Right ventricle myocardium superior (tissue), 1 donor: ENCODE measurements around the gene LYSMD3. TPM values are rescaled to one million over a fixed set of nuclear protein-coding genes. Genes with fewer than 3 reads are reported as not detected.
"Not testable (repeated sequence)": the region's sequence is repeated elsewhere in the genome, so short reads cannot be mapped to it uniquely, and the experiment has no call there.

Source experiments
- ATAC-seq: fragments of 200-7000 bp; cut with Tn5 transposase; one replicate; pipeline ENCODE4 v1.9.1; 2020; ENCODE audit warnings: mild to moderate bottlenecking; ENCODE audit not compliant: poor library complexity
- DNase-seq: peaks from one replicate; pipeline ENCODE4 v3.0.0-alpha.2; 2020
- intact Hi-C: fragments of 100-400 bp; cut with DNase I; formaldehyde crosslinking; loops from one replicate; pipeline ENCODE4 v1.11.2; 2022
- long read RNA-seq: library from polyadenylated mRNA; unstranded; transcript quantifications from one replicate; pipeline ENCODE4 v2.0.0, GENCODE V29; 2021
- total RNA-seq: library from RNA; stranded (reverse); fragmentation: NEBNext Ultra II Directional; extraction: Animal tissue kit (Norgen Biotek cat#: 25700); gene quantifications from one replicate; pipeline ENCODE4 v1.2.1, GENCODE V29; 2021
- donor health status: DM: no; HTN: yes; CAD: no; lungs with severe emphysema.

The LYSMD3 gene
- total RNA-seq, result 18.0 TPM
- long read RNA-seq, full-length matches to known transcripts, result 25 of 31 reads
- long read RNA-seq, partial matches to known transcripts, result 1 of 31 reads
- long read RNA-seq, other reads (novel, unspliced or antisense), result 5 of 31 reads

DNA sequence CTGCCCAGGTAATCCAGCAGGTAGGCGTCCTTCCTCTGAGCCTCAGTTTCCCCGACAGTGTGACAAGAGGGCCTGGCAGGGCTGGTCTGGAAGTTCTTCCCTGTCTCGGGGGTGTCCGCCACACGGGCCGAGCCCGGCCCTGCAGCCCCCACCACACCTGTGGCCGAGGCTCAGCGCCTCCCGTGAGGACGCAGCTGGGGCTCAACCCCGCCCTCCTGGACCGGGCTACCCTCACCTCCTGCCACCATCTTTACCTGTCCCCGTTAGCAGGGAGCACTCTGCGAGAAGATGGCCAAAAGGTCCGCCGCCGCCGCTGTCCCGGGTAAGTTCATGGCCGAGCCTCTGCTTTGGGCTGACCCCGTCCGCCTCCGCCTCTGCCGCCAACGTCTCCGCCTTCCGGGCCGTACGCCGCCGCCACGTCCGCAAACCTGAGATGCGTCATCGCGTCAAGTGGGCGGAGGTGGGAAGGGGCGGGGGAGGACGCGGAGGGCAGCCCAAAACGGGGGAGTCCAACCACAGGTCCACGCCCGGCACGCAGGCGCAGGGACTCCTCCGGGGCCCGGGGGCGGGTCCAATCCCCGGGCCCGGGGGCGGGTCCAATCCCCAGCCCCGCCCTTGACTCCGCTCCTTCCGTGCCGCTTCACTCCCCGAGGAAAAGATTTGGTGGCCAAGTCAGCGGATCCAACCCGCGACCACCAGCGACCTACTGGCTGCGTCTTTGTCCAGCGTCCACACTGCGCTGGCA lies at the start of gene LYSMD3:
Gene LYSMD3, minus strand, starts transcription at position 391 of the 745 bp plus-strand sequence. CDS start 4,295 bp downstream, outside the sequence.
- intact Hi-C loops, result loop anchor here (10.0 kb wide), 1 partner anchor 55 kb away; the partner anchor contains the start of genes MBLAC2 and POLR3G
- ATAC-seq (peak; percentile 100), DNase-seq (peak; percentile 98)

DNA sequence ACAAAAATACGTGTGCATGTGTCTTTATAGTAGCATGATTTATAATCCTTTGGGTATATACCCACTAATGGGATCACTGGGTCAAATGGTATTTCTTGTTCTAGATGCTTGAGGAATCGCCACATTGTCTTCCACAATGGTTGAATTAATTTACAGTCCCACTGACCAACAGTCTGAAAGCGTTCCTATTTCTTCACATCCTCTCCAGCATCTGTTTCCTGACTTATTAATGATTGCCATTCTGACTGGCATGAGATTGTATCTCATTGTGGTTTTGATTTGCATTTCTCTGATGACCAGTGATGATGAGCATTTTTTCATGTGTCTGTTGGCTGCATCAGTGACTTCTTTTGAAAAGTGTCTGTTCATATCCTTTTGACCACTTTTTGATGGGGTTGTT lies 47.2 kb upstream of the LYSMD3 start:
- ATAC-seq, DNase-seq, intact Hi-C loops: not testable (repeated sequence)

DNA sequence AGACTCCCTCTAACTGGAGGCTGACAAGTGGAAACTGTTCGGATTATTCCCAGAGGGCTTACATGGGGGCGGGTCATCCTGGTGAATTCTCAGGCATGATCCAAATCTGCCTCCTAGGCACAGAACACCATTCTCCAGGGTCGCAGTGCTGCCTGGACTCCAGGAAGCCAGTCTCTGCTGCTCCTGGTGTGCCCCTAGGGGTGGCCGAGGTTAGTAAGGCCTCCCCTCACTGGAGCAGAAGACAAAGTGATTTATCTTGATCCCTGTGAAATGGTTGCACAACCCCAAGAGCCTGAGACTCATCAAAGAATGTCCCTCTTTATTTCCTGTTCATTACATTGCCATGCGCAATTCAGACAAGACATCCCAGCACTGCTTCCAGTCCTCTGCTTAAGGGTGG lies 46.3 kb upstream of the LYSMD3 start:
- intact Hi-C loops, result no loop called here
- ATAC-seq (no peak), DNase-seq (no peak)

DNA sequence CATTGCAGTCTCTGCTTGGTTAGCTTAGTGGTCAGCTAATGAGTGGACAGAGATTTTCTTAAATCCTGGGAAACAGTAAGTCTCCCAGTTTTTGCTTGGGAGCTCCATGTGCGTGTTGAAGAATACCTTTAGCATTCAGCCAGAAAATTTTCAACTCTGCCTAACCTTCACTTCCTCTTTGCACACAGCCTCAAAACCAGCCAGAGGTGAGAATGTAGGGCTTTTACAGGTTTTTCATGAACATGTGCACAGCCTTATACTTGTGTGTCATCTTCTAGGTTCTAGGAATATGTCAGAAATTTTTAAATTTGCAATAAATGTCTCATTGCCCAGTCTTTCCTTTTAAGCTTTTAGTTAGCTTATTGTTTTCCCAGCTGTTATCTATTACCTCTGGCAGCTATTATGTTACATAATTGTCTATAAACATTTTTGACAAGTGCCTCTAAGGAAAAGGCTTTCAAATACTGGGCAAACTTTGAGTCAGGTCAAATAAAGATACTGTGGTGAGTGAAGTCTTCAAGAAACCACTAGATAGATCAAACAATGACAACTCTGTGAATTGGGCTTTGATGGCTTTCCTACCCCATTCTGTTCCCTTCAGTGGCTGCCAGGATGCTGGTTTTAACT lies 41.9 kb upstream of the LYSMD3 start:
- no peak for ATAC-seq
- DNase-seq, result no peak
- intact Hi-C loops, result no loop called here

DNA sequence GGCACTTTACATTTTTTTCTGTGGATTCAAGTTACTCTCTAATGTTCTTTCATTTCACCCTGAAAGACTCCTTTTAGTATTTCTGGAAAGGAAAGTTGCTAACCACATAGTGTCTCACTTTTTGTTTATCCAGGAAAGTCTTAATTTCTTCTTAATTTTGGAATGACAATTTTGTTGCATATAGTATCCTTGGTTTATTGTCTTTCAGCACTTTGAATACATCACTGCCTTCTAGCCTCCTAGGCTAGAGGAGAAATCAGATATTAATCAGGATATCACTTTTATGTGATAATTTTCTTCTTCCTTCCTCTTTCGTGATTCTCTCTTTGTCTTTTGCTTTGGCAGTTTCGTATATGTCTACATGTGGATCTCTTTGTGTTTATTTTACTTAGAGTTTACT lies 40.6 kb upstream of the LYSMD3 start:
- ATAC-seq, result no peak
- intact Hi-C loops, result no loop called here
- DNase-seq, result no peak

DNA sequence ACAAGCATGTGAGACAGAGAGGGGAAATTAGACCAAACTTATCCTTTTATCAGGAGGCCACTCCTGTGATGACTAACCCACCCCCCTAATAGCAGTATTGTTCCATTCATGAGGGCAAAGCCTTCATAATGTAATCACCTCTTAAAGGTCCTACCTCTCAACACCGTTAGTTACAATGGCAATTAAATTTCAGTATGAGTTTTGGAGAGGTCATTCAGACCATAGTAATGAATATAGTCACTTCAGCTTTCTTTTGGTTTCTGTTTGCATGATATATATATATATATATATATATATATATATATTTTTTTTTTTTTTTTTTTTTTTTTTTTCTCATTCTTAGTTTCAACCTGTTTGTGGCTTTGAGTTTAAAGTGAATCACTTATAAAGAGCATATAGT lies 39.7 kb upstream of the LYSMD3 start:
- intact Hi-C loops, result no loop called here
- no peak for ATAC-seq

DNA sequence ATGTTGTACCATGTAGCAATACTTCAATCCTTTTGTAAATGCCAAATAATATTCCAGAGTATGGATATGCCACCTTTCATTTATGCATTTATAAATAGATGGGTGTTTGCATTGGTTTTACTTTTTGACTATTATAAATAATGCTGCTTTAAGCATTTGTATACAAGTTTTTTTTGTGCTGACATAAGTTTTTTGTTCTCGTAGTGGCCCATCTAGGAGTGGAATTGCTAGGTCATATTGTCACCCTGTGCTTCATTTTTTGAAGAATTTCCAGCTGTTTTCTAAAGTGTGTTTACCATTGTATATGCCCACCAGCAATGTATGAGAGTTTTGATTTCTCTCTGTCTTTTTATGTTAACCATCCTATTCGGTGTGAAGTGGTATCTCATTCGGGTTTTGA lies 36.1 kb upstream of the LYSMD3 start:
- no peak for DNase-seq
- intact Hi-C loops, result no loop called here
- ATAC-seq, result no peak

More for the DNA sequence above, 39.7 kb upstream of the LYSMD3 start:
- DNase-seq, result no peak

DNA sequence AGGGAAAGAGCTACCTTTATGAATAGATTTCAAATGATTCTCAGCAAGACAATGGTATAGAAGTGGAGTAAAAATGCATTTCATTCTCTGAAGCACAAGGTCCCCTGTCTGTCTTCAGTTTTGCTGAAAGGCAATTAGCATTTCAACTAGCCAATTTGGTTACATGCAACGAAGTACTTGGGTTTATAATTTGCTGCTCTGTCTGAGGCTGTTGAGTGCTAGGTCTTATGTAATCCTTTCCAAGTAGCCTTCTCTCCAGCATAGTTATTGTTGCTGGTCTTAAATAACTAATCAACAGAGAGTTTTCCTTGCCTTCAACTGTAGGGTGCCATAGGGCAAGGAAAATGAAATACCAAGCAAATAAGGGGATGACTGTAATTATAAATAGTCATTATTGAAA lies 33.7 kb upstream of the LYSMD3 start:
- intact Hi-C loops, result no loop called here
- no peak for DNase-seq
- ATAC-seq, result no peak

DNA sequence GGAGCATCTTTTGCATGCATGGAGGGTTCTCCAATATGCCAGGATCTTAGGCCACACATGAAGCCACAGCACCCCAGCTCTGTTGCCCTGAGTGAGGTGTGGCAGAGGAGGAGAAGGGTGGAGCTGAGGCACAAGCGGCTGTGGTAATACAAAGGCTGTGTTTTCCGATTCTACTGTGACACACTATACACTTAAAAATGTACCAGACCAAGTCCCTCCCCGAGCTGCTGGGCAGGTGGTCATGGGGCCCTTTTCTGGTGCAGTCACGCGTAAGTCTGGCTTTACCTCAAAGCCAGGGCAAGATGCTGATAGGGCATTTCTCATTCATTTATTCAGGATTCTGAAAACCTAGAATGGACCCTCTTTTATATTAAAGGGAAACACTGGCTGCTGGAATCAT lies 33.0 kb upstream of the LYSMD3 start:
- no peak for DNase-seq
- no peak for ATAC-seq
- intact Hi-C loops, result no loop called here

DNA sequence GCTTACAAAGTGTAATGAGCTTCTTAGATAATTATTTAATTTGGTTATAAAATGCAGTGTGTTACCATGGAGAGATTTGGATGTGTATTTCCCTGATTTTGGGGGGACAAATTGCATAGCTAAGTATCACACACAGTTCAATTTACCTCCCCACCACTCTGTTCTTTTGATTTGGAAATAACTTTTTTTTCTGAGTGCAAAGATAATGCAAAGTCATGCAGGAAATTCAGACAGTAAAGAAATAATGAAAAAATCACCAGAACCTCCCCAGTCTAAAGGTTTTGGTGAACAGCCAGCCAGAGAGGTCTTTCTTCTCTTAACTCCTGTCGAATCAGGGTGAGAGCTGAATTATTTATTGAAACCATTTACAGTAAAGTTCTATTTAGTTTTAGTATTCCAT lies 32.4 kb upstream of the LYSMD3 start:
- no peak for DNase-seq
- ATAC-seq, result no peak
- intact Hi-C loops, result no loop called here

DNA sequence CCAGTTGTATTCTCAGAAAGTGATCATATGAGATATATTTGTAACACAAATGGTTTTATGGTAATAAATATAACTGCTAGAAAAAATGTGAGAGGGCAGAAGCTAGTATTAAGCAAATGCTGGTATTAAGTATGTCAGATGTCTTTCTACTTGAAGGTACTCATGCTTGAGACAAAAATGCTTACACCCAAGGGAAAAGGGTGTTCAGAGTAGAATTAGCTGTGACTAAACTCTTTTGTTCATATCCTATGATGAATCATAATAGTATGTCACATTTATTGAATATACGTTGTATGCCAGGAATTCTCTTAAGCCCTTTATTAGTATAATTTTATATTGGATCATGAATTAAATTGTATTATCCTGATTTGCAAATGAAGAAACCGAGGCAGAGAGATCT lies 31.4 kb upstream of the LYSMD3 start:
- intact Hi-C loops, result no loop called here
- DNase-seq (no peak), ATAC-seq (no peak)

DNA sequence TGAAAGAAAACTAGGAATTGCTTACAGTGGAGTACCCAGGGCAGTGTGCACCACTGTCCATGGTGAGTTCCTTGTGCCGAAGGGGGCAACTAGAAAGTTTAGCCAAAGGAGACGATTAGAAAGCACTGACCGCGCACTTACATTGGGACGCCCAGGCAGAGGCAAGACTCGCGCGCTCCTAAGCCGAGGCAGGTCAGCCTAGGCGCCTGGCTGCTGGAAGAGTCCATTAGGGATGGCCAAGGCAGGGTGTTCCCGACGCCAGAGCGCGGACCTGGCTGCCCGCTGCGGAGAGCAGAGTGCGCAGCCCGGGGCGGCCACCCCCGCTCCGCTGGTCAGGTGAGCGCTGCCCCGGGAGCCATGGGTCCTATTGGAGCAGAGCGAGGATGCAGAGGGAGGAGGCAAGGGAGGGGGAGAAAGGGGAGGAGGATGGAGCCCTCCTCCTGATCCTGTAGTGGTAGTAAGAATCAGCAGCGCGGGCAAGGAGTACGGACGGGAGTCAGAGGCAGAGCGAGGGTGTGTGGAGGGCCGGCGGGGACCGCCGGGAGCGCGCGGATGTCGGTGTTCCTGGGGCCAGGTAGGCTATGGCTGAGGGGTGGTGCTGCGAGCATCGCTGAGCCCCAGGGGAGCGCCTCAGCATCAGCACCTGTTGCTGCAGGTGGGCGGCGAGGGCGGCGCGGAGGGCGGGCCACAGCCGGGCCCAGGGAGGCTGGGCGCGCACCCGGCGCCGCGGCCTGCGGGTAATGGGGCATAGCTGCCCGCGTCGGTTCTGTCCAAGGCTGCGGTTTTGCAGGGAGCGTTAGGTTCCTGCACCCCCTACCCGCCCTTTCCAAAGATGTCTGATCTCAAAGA lies 29.2 kb upstream of the LYSMD3 start, which contains the start of gene ADGRV1:
Gene ADGRV1, plus strand, starts transcription at position 454 of the 849 bp plus-strand sequence. Its CDS starts 99 bp downstream, at position 553.
- ATAC-seq (peak; percentile 89), DNase-seq (peak; percentile 47)
- intact Hi-C loops, result no loop called here

DNA sequence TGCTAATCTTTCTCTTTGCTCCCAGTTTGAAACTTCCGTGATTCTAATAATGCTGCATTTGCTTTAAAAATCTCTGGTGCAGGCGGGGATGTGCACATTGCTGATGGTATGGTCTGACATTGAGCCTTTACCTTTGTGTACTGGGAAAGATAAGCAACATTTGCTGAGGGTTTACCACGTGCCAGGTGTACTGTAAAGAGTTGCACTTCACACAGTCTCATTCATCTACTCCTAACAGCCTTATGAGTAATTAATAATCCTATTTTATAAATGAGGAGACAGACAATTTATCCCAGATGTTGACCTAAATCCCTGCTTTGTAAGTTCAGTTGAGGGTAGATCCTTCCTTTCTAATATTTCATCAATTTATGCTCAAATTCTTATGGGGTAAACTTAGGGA lies 28.5 kb upstream of the LYSMD3 start:
- no peak for ATAC-seq
- DNase-seq, result no peak
- intact Hi-C loops, result no loop called here

DNA sequence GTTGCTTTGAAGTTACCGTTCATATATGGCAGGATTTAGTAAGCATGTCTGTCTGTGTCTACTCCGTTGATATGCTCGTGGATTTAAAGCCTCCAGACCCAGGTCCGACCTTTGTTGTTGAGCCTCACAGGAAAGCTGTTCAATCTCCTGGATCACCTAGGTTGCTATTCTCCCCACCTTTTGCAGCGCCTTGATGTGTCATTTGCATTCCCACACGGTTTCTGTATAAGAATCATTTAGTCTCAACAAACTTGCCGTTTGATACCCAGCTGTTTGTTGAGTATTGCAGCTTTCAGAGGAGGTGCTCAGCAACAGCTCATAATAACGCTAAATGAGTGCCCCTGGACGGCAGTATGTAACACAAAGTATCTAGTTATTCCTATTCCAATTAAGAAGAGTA lies 28.0 kb upstream of the LYSMD3 start:
- DNase-seq (no peak), ATAC-seq (no peak)
- intact Hi-C loops, result no loop called here

DNA sequence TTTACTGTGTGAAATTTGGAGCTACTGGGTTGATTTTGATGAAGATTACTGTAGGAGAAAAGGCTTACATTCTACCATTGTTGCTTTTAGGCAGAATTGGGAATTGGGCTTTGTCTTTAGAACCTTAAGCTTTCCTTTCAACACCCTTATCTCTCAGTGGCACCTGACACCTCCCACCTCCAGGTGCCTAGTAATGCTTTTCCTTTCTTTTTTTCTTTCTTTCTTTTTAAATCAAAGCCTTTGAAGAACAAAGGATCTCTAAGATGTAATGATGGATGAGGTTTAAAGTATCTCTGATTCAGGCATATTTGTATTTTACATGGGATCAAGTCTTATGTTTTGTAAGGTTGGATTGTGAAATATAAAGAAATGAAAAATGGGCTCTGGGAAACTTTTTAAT lies 26.3 kb upstream of the LYSMD3 start:
- DNase-seq, result no peak
- ATAC-seq, result no peak
- intact Hi-C loops, result no loop called here

DNA sequence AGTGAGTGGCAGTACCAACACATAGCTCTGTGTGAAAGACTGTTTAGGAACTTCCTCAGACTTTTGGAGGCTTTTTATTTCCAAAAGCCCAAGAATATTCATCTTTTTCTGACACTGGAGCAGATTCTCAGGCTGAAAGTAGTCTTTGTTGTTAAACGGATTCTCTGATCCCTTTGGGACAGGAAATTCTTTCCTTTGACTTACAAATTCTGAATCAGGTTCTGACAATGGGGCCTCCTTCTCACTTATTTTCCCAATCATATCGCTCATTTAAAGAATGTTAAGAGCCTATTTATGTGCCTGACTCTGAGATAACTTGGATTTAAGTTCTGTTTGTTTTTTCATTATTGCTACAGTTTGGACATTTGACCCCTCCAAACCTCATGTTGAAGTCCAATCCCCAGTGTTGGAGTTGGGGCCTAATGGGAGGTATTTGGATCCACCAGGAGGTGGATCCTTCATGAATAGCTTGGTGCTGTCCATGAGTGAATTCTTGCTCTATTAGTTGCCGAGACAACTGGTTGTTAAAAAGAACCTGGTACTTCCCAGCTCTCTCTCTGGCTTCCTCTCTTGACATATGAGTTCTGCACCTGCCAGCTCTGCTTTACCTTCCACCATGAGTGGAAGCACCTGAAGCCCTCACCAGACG lies 25.1 kb upstream of the LYSMD3 start:
- DNase-seq, result no peak
- ATAC-seq, result no peak
- intact Hi-C loops, result no loop called here

DNA sequence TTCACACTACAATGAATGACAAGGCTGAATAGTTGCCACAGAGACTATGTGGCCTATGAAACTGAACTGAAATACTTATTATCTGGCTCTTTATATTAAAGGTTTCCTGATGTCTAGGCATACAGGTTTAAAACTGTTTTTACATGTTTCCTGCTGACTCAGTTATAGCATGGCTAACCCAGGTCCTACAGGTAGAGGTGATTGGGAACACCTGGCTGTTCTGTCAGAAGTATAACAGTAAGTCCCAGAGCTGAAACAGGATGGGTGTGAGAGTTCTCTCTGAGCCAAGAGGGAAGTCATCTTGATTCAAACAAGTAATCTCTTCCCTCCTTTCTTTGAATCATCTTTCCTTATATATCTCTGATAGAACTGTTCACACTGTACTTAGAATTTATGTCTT lies 24.3 kb upstream of the LYSMD3 start:
- DNase-seq, result no peak
- no peak for ATAC-seq
- intact Hi-C loops, result no loop called here

DNA sequence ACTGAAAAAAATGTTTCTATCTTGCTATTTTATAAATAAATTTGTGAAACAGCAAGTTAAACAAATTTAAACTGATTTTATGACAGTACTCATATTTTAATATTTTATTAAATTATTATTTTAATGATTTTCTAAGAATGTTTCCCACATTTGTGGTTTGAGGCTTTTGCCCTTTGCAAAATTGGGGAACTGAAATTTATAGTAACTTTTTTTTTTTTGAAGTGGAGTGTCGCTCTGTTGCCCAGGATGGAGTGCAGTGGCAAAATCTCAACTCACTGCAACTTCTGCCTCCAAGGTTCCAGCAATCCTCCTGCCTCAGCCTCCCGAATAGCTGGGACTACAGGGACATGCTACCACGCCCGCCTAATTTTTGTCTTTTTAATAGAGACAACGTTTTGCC lies 22.0 kb upstream of the LYSMD3 start:
- intact Hi-C loops, result no loop called here
- ATAC-seq (no peak), DNase-seq (no peak)

DNA sequence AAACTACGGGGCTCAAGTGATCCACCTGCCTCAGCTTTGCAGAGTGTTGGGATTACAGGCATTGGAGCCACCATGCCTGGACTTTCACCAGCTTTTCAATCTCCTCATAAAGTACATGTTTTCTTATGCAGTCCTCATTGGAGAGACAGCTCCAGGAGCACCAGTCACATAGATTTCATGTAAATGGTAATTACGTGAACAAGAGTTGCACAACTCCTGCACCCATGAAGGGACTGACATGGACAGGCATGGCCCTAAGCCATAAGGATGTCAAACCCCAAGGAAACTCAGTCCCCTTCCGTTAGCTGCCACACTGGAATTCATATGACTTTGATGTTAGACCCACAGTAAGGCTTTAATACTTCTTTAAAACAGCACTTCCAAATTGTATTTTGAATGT lies 21.6 kb upstream of the LYSMD3 start:
- DNase-seq (no peak), ATAC-seq (no peak)
- intact Hi-C loops, result no loop called here
